GM21381 (cell line): ENCODE results near the gene HSBP1L1.

Experiments used
- ATAC-seq: cut with Tn5 transposase; IDR thresholded peaks from one replicate; pipeline ENCODE4 v1.9.1; 2021; ENCODE audit warnings: mild to moderate bottlenecking, moderate library complexity; ENCODE audit not compliant: unreplicated experiment

The HSBP1L1 gene

DNA sequence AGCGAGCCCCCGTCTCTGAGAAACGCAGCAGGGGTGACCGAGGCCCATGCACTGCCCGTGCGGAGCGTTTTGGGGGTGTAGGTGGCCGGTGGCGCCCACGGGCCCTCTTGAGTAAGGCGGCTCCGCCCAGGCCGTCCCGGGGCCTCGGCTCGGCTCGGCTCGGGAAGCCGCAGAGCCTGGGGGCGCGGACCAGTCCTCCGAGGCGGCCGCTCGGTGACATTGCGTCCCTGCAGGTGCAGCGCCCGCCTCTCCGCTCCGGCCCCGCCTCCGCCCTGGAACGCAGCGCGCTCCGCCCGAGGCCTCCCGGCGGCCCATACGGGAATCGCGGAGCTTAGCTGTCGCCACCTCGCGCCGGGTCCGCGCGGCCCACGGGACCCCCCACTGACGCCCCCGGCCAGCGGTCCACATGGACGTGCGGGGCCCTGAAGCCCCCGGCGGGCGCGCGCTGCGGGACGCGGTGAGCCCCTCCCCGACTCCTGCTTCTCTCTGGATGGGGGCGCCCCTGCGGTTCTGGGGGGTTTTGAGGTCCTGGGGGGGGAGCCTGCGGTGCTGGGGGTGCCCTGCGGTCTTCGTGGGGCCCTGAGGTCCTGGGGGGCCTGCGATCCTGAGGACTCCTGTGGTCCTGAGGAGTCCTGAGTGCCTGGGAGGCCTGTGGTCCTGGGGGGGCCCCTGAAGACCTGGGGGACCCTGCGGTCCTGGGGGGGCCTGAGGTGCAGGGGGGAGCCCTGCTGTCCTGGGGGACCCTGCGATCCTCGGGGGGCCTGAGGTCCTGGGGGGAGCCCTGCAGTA, at the start of gene HSBP1L1:
TSS of gene HSBP1L1 (plus strand) at position 314 of the 789 bp plus-strand sequence. CDS start at position 407, 93 bp downstream.
- ATAC-seq, result peak; percentile 93

DNA sequence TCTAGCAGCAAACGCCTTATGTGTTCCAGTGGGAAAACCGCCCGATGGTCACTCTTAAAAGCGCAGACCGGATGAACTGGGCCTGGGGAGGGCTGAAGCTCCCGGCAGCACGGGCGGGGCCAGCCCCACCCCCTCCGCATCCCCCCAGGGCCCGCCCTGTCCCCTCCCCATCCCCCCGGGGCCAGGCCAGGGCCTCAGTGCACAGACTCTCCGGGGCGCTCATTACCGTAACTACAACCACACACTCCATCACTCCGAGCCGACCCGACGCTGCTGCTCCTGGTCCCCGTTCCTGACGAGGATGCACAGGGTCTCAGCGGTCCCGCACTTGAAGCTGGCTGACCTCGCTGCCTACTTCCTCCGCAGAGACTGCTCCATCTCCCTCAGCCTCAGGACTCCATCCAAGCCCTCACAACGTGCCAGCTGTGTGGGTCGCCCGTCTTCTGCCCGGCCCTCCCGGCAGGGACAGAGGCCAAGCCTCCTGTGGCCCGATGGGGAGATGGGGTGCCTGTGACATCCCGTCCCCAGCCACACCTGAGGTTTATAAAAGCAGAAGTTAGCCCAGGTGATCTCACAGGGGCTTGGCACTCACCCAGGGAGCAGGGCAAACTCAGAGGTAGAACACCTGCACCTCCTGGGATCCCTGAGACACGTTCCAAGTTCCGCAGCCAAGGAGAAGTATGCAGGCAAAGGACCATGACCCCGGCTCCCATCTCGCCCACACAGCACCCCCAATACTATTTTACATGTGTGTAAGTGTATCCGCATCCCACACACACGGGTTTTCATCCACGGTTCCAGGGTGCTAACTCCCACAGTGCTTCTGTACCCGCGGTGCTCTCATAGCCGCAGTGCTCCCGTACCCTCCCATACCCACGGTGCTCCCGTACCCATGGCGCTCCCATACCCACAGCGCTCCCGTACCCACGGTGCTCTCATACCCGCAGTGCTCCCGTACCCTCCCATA, 49.0 kb upstream of the HSBP1L1 start:
- ATAC-seq, result no peak

DNA sequence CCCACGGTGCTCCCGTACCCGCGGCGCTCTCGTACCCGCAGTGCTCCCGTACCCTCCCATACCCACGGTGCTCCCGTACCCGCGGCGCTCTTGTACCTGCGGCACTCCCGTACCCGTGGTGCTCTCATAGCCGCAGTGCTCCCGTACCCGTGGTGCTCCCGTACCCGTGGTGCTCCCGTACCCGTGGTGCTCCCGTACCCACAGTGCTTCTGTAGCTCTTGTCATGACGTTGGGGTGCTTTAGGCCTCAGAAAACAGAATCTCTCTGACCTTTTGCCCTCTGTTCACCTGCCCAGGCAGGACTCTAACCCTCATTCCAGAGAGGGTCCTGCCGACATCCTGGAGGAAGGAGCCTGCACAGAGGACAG, 48.3 kb upstream of the HSBP1L1 start:
- no peak for ATAC-seq

DNA sequence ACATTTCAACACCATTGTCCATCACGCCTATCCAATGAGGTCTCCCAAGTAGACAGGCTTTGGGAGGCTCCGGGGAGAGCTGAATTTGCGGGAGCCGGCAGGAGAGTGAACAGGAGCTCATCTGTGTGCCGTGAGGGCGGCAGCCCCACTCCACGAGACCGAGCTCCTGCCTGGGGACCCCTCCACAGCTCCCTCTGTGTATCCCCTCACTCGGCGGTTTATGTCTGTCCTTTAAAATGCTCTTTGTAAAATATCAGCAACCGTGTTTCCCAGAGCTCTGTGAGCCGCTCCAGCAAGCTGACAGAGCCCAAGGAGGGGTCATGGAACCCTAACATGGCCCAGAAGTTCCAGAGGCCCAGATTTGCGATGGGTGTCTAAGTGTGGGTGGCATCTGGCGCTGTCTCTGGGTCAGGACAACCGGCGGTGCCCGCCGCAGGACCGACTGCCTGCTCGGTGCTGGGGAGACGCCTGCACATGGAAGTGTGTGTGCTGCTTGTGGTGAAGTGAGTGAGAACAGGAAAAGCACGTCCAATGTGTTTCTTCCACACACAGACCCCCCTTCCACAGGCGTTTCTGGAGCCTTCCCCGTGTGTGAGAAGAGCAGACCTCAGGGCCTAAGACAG, 47.8 kb upstream of the HSBP1L1 start:
- ATAC-seq, result no peak

DNA sequence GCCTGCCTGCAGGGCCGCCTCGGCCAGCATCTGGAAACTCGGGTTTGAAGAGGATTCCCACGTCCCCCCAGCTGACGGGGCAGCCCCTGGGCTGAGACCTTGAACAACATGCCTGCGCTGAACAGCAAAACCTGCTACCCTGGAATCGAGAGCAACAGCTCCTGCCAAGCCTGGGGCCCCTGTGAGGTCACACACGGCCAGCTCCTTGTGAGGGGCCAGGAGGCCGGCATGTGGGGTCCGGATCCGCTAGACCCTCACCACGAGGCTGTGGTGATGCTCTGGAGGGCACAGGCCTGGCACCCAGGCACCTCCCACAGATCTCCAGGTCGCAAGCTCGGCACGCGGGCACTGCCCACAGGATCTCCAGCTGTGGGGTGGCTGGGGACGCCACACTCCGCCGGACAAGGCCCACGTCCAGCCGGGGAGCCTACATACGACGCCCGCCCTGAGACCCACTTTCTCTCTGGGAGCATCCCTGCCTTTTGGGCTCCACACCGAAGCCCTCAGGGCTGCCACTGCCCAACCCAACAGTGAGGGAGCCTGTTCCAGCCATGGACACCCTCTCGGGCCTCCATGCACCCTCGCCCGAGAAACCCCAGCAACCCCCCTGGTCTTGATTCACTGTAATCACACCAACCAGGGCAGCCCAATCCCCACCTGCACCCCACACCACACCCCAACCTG, 47.1 kb upstream of the HSBP1L1 start:
- no peak for ATAC-seq

DNA sequence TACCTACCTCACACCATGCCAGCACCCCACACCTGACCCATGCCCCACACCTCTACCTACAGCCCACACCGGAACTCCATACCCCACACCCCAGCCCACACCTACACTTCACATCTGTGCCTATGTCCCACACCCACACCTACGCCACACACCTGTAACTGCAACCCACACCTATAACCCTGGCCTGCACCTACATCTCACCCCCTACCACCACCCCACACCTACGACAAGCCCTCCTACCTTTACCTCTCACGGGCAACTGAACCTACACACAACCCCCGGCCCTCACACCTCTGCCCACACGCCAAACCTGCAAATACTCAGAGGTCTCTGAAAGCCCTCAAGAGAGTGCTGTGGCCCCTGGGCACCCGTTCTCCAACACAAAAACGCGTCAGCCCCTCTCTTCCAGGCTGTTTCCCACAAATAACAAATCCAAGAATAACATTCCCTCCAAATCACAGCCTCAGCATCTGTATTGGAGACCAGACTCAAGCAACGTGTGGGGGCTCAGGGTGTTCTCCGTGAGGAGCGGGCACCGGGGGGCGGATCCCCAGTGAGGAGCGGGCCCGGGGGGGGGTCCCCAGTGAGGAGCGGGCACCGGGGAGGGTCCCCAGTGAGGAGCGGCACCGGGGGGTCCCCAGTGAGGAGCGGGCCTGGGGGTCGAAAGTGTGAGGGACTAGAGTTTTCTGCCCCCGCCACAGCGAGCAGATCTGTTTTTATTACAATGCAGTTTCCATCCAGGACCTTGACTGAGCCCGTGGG, 46.4 kb upstream of the HSBP1L1 start:
- ATAC-seq, result no peak

DNA sequence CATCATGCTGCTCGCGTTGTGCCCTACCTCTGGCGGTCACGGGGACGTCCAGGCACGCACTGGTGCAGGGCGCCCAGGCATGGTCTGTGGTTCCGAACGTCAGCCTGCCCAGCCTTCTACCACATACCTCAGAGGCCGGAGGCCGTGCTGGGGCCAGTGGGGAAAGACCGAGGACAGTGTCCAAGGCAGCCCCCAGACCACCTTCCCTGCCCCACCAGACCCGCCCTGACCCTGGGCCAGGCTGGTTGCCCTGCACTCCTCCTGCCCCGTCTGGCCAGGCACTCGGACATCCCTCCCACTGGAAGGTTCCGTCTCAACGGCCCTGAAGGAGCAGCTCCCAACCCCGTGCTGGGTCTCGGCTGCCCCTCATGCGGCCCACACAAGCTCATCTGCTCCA, 45.8 kb upstream of the HSBP1L1 start:
- ATAC-seq, result no peak

DNA sequence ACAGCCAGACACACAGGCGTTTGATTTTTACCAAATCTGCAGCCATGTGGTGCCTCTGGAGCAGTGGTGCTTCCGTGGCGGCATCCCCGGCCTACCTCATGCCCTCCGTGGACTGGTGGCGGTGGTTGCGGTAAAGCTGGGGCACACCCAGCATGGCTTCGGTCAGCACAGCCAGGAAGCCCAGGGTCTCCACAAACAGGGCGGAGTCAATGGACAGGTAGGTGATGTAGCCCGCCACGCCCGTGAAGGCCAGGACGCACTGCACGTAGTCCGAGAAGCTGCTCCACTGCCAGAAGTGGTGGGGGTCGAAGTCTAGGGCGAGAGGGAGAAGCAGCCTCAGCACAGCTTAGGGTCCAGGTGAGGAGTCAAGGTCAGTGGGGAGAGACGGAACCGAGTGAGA, 45.4 kb upstream of the HSBP1L1 start:
- ATAC-seq, result no peak

DNA sequence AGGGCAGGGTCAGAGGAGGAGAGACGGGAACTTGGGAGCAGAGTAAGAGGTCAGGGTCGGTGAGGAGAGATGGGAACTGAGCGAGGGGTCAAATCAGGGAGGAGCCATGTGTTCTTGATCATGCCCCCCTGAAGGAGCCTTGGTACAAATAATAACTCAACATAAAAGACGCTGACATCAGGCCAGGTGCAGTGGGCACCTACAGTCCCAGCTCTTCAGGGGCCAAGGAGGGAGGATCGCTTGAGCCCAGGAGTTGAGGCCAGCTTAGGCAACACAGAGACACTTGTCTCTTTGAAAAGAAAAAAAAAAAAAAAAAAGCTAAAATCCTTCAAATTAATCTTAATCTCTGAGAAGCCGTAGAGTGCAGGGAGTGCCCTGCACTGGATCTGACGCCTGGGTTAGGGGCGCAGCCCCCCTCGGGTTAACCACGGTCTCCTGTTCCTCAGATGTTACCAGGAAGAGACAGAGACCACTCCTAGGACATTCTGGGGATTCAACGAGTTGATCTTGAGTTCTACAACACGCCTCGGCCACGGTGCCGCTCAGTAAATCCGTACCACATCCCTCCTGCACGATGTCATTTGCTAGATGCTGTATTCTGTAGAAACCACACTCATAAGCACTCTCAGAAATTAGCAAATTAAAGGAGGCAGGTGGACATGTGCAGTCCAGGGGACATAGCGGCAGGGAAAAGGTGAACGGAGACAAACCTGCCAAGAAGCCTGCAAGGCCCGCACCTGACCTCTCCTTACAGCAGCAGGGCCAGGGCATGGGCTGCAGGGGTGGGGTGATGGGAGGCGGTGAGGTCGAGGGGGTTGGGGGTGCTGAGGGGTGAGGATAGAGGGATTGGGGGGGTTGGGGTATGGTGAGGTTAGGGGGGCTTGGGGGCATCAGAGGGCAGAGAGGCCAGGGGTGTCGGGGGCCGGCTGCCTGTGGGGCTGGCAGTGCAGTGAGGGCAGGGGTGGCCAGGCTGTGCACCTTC, 42.2 kb upstream of the HSBP1L1 start:
- no peak for ATAC-seq

- ATAC-seq, result no peak
These were observed 41.5 kb upstream of the HSBP1L1 start for GRCh38 chr18:79922971-79923411.

GRCh38 chr18:79923896-79924585, 40.4 kb upstream of the HSBP1L1 start:
- ATAC-seq, result no peak

- no peak for ATAC-seq
These were observed 39.4 kb upstream of the HSBP1L1 start for GRCh38 chr18:79924814-79925731.

GRCh38 chr18:79926306-79926705, 38.1 kb upstream of the HSBP1L1 start:
- no peak for ATAC-seq

DNA sequence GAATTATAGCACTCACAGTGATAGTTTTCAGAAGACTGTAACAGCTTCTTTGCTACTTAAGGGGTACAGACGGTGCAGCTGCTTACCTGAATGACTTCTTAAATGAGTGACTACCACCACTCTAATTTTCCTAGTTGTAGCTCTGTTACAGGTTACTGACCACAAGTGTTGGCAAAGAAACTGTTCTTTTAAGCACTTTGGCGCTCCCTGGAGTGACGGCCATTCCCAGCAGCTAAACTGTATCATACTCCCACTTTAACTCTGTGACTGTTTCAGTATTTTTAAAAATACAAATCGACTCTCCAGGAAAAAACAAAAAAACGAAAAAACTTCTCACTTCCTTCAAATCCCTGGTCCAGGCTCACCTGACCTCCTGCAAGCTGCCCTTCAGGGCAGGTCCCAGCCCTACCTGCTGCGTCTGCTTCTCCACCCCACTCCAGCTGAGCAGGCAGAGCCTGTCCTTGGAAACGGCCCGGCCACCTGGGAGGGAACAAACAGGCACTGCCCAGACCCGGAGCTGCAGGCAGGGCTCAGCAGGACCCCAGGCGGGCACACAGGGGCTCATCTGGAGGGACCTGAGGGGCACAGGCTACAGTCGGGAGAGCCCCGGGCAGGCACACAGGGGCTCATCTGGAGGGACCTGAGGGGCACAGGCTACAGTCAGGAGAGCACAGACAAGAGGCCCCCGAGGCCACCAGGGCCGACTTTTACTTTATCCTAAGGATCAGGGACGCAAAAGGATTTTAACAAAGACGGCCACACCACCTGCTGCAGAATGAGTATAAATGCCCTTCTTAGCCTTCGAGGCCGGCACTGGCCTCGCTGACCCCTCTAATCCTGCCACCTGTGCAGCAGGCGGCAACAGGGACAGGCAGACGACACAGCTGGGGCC, 37.5 kb upstream of the HSBP1L1 start:
- no peak for ATAC-seq

DNA sequence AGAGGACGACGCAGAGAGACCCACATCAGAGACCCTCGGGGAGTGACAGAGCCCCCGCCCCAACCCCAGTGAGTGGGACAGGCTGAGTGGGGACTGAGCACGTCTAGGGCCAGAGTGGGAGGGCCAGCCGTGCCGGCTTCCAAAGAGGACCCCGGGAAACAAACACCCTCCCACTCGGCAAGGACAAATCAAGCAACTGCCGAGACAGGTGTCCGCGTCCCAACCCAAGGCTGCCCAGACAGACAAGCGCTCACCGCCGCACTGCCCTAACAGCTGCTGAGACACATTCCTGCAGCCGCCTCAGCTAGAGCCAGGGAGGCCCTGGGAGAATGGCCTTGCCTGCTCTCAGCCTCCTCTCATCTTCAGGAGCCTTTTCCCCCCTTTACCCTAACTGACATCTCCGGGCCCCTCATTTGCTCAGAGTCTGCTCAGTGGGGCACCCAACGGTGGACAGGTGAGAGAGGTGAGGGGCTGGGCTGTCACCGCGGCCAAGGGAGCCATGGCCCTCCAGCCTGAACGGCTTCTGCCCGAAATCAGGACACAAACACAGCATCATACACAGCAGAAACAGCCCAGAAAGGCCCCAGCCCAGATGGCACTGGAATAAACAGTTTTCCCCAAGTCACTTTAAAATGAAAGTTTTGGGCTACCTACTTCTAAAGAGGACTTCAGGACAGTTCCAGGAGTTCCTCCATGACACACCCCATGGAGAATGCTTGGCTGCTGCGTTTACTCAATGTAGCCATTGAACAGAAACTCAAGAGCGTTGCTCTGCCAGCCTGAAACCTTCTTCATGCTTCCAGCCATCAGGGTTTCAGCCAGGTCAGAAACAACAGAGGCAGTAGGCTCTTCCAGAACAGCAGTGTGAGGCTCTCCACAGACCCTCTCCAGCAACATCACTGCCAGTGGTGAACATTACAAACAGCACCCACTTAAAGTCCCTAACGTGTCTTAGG, 36.6 kb upstream of the HSBP1L1 start:
- no peak for ATAC-seq
